Activated naive CD4-positive, alpha-beta T cell (primary cell): ENCODE measurements around the gene VSTM2B.
"Not testable (repeated sequence)": the region's sequence is repeated elsewhere in the genome, so short reads cannot be mapped to it uniquely, and the experiment has no call there.

Source experiments
- DNase-seq, 4 experiments: peaks; one replicate each; lab custom pipeline; 2025; lab: John Stamatoyannopoulos, UW

VSTM2B gene

GRCh38 chr19:29531458-29532025 is 5.7 kb downstream of the VSTM2B start:
- no peak for DNase-seq

GRCh38 chr19:29532097-29532496 is 6.3 kb downstream of the VSTM2B start:
- DNase-seq, result no peak

- DNase-seq, result no peak
Observed at GRCh38 chr19:29532956-29533355, 7.2 kb downstream of the VSTM2B start.

GRCh38 chr19:29533578-29534544 is 8.1 kb downstream of the VSTM2B start:
- DNase-seq, result no peak

- no peak for DNase-seq
Observed at GRCh38 chr19:29535214-29535831, 9.5 kb downstream of the VSTM2B start.

- no peak for DNase-seq
Observed at GRCh38 chr19:29535984-29536508, 10.3 kb downstream of the VSTM2B start.

- no peak for DNase-seq
Observed at GRCh38 chr19:29537181-29537580, 11.4 kb downstream of the VSTM2B start.

GRCh38 chr19:29537601-29538000 is 11.8 kb downstream of the VSTM2B start:
- no peak for DNase-seq

GRCh38 chr19:29538146-29538545 is 12.4 kb downstream of the VSTM2B start:
- DNase-seq, result no peak

- DNase-seq, result no peak
Observed at GRCh38 chr19:29538651-29539050, 12.9 kb downstream of the VSTM2B start.

GRCh38 chr19:29539131-29539530 is 13.3 kb downstream of the VSTM2B start:
- DNase-seq, result no peak

GRCh38 chr19:29539670-29540069 is 13.9 kb downstream of the VSTM2B start:
- DNase-seq, result no peak

- no peak for DNase-seq
Observed at GRCh38 chr19:29540114-29540513, 14.3 kb downstream of the VSTM2B start.

GRCh38 chr19:29541473-29542253 is 15.9 kb downstream of the VSTM2B start:
- DNase-seq, result no peak

GRCh38 chr19:29542327-29542726 is 16.5 kb downstream of the VSTM2B start:
- DNase-seq, result no peak

- no peak for DNase-seq
Observed at GRCh38 chr19:29542776-29543175, 17.0 kb downstream of the VSTM2B start.

GRCh38 chr19:29543381-29543780 is 17.6 kb downstream of the VSTM2B start:
- DNase-seq, result no peak

- no peak for DNase-seq
Observed at GRCh38 chr19:29544656-29545360, 19.0 kb downstream of the VSTM2B start.

GRCh38 chr19:29545447-29545846 is 19.7 kb downstream of the VSTM2B start:
- not testable (repeated sequence) for DNase-seq

GRCh38 chr19:29545866-29546582 is 20.2 kb downstream of the VSTM2B start:
- DNase-seq, result no peak
